GM23248 (cell line): ENCODE measurements around the gene MTPN. TPM values are rescaled to one million over a fixed set of nuclear protein-coding genes. Genes with fewer than 3 reads are reported as not detected.

Experiments
- DNase-seq: peaks from one replicate; pipeline ENCODE4 v3.0.0-alpha.2; 2015
- H2AFZ ChIP-seq: fragments of 200-600 bp; sonication (generic); 2 replicates; pipeline ENCODE4 v1.6.1; 2016; ENCODE audit warnings: antibody characterized with exemption
- H3F3A ChIP-seq: fragments of 200-600 bp; sonication (generic); 2 replicates; pipeline ENCODE4 v1.6.1; 2016; ENCODE audit warnings: mild to moderate bottlenecking, antibody characterized with exemption, mixed run types; ENCODE audit not compliant: insufficient read depth
- H3K27ac ChIP-seq: fragments of 200-600 bp; sonication (generic); 2 replicates; pipeline ENCODE4 v1.5.1; 2016; ENCODE audit warnings: mild to moderate bottlenecking
- H3K27me3 ChIP-seq: fragments of 200-600 bp; sonication (generic); replicated peaks from 2 replicates; pipeline ENCODE4 v1.6.1; 2016; ENCODE audit warnings: mild to moderate bottlenecking; ENCODE audit not compliant: insufficient read depth
- H3K36me3 ChIP-seq: fragments of 200-600 bp; sonication (generic); 2 replicates; pipeline ENCODE4 v1.6.1; 2016; ENCODE audit warnings: low read depth, mild to moderate bottlenecking
- H3K4me1 ChIP-seq: fragments of 200-600 bp; sonication (generic); 2 replicates; pipeline ENCODE4 v1.6.1; 2016; ENCODE audit warnings: mild to moderate bottlenecking; ENCODE audit not compliant: insufficient read depth
- H3K4me2 ChIP-seq: fragments of 200-600 bp; sonication (generic); one replicate; pipeline ENCODE4 v1.6.1; 2016; ENCODE audit warnings: mild to moderate bottlenecking; ENCODE audit not compliant: unreplicated experiment
- H3K4me3 ChIP-seq: fragments of 200-600 bp; sonication (generic); 2 replicates; pipeline ENCODE4 v1.5.1; 2016; ENCODE audit warnings: mild to moderate bottlenecking
- H3K79me2 ChIP-seq: fragments of 200-600 bp; sonication (generic); 2 replicates; pipeline ENCODE4 v1.6.1; 2016; ENCODE audit warnings: mild to moderate bottlenecking; ENCODE audit not compliant: insufficient read depth
- H3K9ac ChIP-seq: fragments of 200-600 bp; sonication (generic); 2 replicates; pipeline ENCODE4 v1.6.1; 2016; ENCODE audit warnings: mild to moderate bottlenecking
- H3K9me2 ChIP-seq: fragments of 200-600 bp; sonication (generic); 2 replicates; pipeline ENCODE4 v1.6.1; 2016; ENCODE audit warnings: mixed run types, mild to moderate bottlenecking, moderate library complexity; ENCODE audit not compliant: insufficient read depth
- H3K9me3 ChIP-seq: fragments of 200-600 bp; sonication (generic); one replicate; pipeline ENCODE4 v1.6.1; 2017; ENCODE audit warnings: low read depth
- H4K20me1 ChIP-seq: fragments of 200-600 bp; sonication (generic); 2 replicates; pipeline ENCODE4 v1.6.0; 2016; ENCODE audit not compliant: insufficient read depth
- EZH2 ChIP-seq: fragments of 200-600 bp; sonication (generic); IDR thresholded peaks from 2 replicates; pipeline ENCODE4 v1.6.1; 2018; ENCODE audit warnings: antibody characterized with exemption, mild to moderate bottlenecking; ENCODE audit not compliant: insufficient read depth, poor library complexity, severe bottlenecking
- EZH2phosphoT487 ChIP-seq: fragments of 200-600 bp; sonication (generic); IDR thresholded peaks from 2 replicates; pipeline ENCODE4 v1.6.1; 2018; ENCODE audit warnings: antibody characterized with exemption, moderate library complexity, mild to moderate bottlenecking, low read depth; ENCODE audit not compliant: insufficient read depth
- WGBS, 2 experiments: methylation state at CpG; one replicate each; pipeline ENCODE4 v1.1.6; 2015 to 2017; ENCODE audit warnings: low lambda C conversion rate in 2 of 2, low coverage in 1 of 2; ENCODE audit errors: missing lambda C conversion rate in 2 of 2; 5-methylcytosine and 5-hydroxymethylcytosine counted together
- in situ Hi-C: fragments of 300-500 bp; cut with MboI; formaldehyde crosslinking; loops from 2 replicates; pipeline ENCODE4 v1.15.0; 2020
- polyA plus RNA-seq: library from polyadenylated mRNA; unstranded; fragments of >200 nt; fragmentation: Nextera tagmentation; extraction: Ambion mirVana; gene quantifications from 2 replicates; pipeline ENCODE4 v1.2.1, GENCODE V29; 2016
- total RNA-seq: library from RNA; depleted of rRNA; stranded (reverse); fragments of >200 nt; shearing (Covaris generic); gene quantifications from 2 replicates; pipeline ENCODE4 v1.2.3, GENCODE V29; 2014

Gene MTPN
- total and polyA plus RNA-seq, 2 experiments from 2014 or later = 133 to 145 TPM

DNA sequence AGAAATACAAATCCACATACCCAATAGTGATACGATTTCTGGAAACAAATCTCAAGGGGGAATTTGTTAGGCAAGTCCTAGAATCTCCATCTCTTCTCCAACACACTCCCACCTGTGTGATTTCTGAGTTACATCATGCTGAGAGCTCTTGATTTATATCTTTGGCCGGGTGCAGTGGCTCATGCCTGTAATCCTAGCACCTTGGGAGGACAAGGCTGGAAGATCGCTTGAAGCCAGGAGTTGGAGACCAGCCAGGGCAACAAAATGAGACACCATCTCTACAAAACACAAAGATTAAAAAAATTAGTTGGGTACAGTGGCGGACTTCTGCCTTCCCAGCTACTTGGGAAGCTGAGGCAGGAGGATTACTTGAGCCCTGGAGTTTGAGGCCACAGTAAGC lies 1.5 kb upstream of the MTPN start:
- 95 to 96% methylated on average over 4 of the region's 4 CpGs for WGBS, 2 experiments
- in situ Hi-C loops = no loop called here

GRCh38 chr7:135977742-135978066 lies 545 bp upstream of the MTPN start:
- Histone ChIP-seq H3K4me2 (peak overlapping the region; percentile 86), H3K4me1 (peaks cover 42% of the 10 kb centered on the region), H4K20me1 (peaks cover 12% of the 10 kb centered on the region; the same call in 1 of the 2 replicates), H3K9me2 (no peaks in the 10 kb centered on the region), H3K9ac (peak overlapping the region; percentile 91), H3K79me2 (peaks cover 44% of the 10 kb centered on the region), H2AFZ (peak overlapping the region; percentile 97), H3K4me3 (peak overlapping the region; percentile 99), H3F3A (peaks cover 26% of the 10 kb centered on the region), H3K27ac (peak overlapping the region; percentile 73), H3K27me3 (no peaks in the 10 kb centered on the region), H3K36me3 (no peaks in the 10 kb centered on the region; the same call in 1 of the 2 replicates), H3K9me3 (no peaks in the 10 kb centered on the region)
- TF ChIP-seq EZH2phosphoT487 (no peak), EZH2 (no peak)
- DNase-seq = no peak
- in situ Hi-C loops = no loop called here
- 62 to 66% methylated on average over 6 of the region's 6 CpGs for WGBS, 2 experiments

More for the DNA sequence above, 1.5 kb upstream of the MTPN start:
- Histone ChIP-seq H4K20me1 (peaks cover 12% of the 10 kb centered on the region; the same call in 1 of the 2 replicates), H3K4me1 (peaks cover 38% of the 10 kb centered on the region), H3K4me2 (no peak overlapping the region), H3K27me3 (no peaks in the 10 kb centered on the region), H3K4me3 (no peak overlapping the region), H3K9me2 (no peaks in the 10 kb centered on the region), H3K9me3 (no peaks in the 10 kb centered on the region), H3F3A (peaks cover 26% of the 10 kb centered on the region), H3K79me2 (peaks cover 34% of the 10 kb centered on the region), H3K9ac (no peak overlapping the region), H2AFZ (no peak overlapping the region), H3K27ac (no peak overlapping the region), H3K36me3 (no peaks in the 10 kb centered on the region; the same call in 1 of the 2 replicates)
- TF ChIP-seq EZH2 = no peak
- TF ChIP-seq EZH2phosphoT487 = no peak
- no peak for DNase-seq

DNA sequence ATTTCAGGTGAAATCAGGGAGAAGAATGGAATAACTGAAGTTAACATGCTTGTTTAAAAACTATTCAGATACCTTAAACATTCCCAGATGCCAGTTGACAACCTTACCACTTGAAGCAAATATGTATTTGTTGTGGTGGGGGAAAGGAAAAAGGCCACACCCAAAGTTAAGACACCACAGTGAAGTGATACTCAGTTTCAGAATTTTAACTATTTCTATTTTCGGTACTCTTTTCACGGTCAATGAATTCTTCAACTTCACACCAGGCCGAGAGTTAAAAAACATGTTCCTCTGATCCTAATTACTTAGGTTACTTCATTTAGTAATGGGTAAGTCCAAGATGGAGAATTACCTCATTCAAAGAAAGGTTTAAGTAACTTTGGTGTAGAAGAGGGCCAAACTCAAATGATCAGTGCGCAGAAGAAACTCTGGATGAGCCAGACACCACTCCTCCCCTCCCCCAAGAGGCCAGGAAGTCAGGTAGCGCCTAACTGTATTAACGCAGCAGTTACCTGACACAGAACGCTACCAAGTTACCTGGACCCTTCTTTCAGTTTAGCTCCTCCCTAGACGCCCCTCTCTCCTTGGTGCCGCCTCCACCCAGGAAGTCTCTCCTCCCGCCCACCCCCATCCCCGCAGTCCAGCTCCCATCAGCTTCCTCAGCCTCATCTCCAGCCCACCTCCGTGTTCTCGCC lies 700 bp downstream of the MTPN start:
- H3K27me3 ChIP-seq = no peaks in the 10 kb centered on the region
- H2AFZ ChIP-seq = peak overlapping the region; percentile 97
- in situ Hi-C loops = no loop called here
- H3K36me3 ChIP-seq = no peaks in the 10 kb centered on the region; the same call in 1 of the 2 replicates
- H3K9me2 ChIP-seq = no peaks in the 10 kb centered on the region
- peak overlapping the region; percentile 99 for H3K4me3 ChIP-seq
- H3K79me2 ChIP-seq = peaks cover 56% of the 10 kb centered on the region
- peak; percentile 46 for DNase-seq
- peaks cover 42% of the 10 kb centered on the region for H3K4me1 ChIP-seq
- peak overlapping the region; percentile 91 for H3K9ac ChIP-seq
- H4K20me1 ChIP-seq = peaks cover 12% of the 10 kb centered on the region; the same call in 1 of the 2 replicates
- H3K9me3 ChIP-seq = no peaks in the 10 kb centered on the region
- peak overlapping the region; percentile 73 for H3K27ac ChIP-seq
- peaks cover 24% of the 10 kb centered on the region for H3F3A ChIP-seq
- WGBS, 2 experiments = 0 to 1% methylated on average over 10 to 13 of the region's 13 CpGs
- peak overlapping the region; percentile 86 for H3K4me2 ChIP-seq
- TF ChIP-seq EZH2phosphoT487 (no peak), EZH2 (no peak)

- Histone ChIP-seq H4K20me1 (peaks cover 12% of the 10 kb centered on the region; the same call in 1 of the 2 replicates), H3K9me3 (no peaks in the 10 kb centered on the region), H3K79me2 (peaks cover 69% of the 10 kb centered on the region), H3K9me2 (no peaks in the 10 kb centered on the region), H3K4me1 (peaks cover 34% of the 10 kb centered on the region), H3K36me3 (peaks cover under 1% of the 10 kb centered on the region; the same call in 1 of the 2 replicates), H3K4me3 (peak overlapping the region; percentile 99), H3K27me3 (no peaks in the 10 kb centered on the region), H3F3A (peaks cover 12% of the 10 kb centered on the region; the same call in 1 of the 2 replicates), H3K27ac (no peak overlapping the region), H2AFZ (no peak overlapping the region), H3K4me2 (peak overlapping the region; percentile 86), H3K9ac (peak overlapping the region; percentile 91; the same call in 1 of the 2 replicates)
- in situ Hi-C loops = no loop called here
- no peak for TF ChIP-seq EZH2
- no peak for TF ChIP-seq EZH2phosphoT487
- WGBS, 2 experiments = 96 to 98% methylated on average over 2 of the region's 2 CpGs
- DNase-seq = no peak
Measured at GRCh38 chr7:135975166-135975565, 2.0 kb downstream of the MTPN start.
